ENCODE results near the gene COL23A1.
"Not testable (repeated sequence)": the region's sequence is repeated elsewhere in the genome, so short reads cannot be mapped to it uniquely, and the experiment has no call there.

The COL23A1 gene

DNA sequence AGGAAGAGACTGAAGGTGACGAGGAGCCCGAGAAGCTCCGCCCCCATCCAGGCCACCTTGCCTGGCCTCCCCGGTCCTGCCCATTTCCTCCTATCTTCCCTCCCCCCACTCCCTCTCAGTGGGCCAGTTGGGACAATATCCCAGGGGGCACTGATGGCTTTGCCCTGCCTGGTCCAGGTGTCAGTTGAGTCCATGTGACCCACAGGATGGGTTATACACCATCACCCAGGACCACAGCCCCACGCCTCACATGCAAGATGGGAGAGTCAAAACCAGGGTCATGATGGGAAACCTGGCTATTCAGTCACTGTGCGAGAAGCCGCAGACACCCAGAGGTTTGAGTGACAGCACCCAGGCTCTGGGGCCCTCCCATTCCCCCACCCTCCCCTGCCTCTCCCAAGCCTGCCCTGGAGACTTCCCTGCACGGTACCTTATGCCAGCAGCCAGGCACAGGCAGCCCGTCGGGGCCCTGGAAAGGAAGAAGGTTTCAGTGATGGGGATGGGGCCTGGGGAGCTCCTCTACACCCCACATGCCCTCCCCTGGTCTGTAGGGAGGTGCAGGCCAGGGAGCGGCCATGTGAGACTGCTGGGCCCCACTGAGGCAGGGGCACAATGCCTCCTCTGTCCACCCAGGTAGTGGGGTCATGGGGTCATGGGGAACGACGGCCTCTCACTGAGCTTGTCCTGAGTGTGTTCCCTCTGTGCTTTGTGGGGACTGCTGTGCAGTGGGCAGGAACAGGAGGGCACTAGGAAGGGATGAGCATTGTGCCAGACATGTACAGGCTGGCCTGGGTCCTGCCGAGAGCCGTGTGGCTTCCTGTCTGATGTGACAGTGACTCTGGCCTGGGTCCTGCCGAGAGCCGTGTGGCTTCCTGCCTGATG, 351.2 kb downstream of the COL23A1 start:
- no peak for DNase-seq (ENCODE audit: low read depth in 2 of 2)

DNA sequence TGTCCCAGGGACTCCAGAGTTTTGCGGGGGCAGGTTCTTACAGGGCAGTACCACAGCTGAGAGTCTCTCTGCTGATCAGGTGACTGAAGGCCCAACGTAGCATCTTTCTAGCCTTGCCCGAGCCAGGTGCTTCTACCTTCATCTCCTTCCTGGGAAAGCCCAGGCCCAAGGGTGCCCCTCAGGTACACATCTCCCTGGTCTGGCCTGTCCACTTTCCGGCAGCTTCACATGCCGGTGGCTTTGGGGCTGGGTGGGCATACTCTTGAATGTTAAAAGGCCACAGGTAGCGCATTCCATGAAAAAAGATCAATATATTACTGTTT, 351.9 kb downstream of the COL23A1 start:
- no peak for DNase-seq (ENCODE audit: low read depth in 2 of 2)

DNA sequence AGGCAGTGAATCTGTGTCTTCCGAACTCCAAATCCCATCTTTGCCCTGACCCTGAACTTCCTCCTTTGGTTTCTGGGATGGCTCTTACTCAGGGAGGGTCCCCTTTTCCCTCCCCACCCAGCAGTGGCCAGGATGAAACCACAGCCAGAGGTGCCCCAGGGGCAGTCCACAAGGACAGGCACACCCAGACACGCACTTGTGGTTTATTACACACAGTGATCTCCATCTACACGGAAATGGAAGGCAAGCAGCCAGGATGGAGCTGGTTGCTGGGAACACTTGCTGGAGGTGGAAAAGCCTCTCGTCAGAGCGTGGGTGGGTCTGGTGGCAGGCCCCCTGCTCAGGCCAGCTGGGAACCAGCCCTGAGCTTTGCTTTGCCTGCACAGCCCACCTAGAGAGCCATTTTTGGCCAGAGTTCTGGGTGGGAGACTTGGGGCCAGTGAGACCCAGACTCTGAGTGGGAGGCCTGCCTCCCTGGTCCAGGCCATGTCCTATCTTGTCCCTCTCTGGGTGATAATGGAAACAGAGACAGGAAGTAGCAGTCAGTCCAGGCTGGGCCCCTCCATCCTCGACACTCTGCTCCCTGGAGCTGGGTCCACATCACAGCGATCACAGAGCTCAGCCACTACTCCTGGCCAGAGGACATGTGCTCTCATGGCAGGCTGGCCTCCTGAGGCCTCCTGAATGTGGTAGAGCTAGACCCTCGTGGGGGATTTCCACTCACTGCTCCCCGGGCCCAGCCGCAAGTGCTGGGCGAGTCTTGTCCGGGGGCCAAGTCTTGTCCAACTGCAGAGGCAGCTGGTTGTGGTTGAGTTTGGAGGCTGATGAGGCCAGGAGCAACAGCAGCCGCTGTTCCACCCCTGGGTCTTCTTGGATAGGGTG, 352.5 kb downstream of the COL23A1 start:
- no peak for DNase-seq (ENCODE audit: low read depth in 2 of 2)

- no peak for DNase-seq (ENCODE audit: low read depth in 2 of 2)
Measured at GRCh38 chr5:178236679-178237078, 353.5 kb downstream of the COL23A1 start.

- DNase-seq (ENCODE audit: low read depth in 2 of 2) = no peak
Measured at GRCh38 chr5:178236126-178236525, 354.1 kb downstream of the COL23A1 start.

GRCh38 chr5:178235588-178235974, 354.6 kb downstream of the COL23A1 start:
- DNase-seq (ENCODE audit: low read depth in 2 of 2) = no peak

- peak; percentile 48 to 71 for DNase-seq (ENCODE audit: low read depth in 2 of 2)
Measured at GRCh38 chr5:178234750-178235587, 355.2 kb downstream of the COL23A1 start.

DNA sequence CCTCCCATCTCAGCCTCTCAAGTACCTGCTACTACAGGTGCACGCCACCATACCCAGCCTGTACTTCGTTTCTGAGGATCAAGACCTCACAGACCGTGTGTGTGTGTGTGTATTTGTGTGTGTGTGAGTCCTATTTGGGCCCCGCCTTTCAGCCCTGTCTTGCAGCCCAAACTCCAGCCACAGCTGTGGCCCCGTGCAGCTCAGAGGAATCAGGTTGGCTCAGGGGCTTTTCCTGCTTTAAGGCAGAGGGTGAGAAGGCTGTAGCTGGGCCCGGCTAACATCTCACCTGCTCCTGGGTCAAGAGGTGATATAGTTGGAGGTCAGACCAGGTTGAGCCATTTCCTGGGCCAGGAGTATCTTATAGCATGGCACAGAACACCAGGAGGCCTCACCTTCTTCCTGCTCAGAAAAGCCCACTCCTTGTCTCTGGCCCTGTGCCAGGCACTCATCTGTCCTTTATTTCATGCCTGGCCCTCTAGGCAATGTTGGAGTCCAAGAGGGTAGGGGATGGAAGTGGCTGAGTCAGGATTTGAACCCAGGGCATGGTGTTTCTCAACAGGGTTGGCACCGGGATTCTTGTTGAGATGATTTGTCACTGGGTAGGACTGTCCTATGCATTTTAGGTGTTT, 356.0 kb downstream of the COL23A1 start:
- DNase-seq (ENCODE audit: low read depth in 2 of 2) = no peak

- DNase-seq (ENCODE audit: low read depth in 2 of 2) = no peak
Measured at GRCh38 chr5:178232920-178233429, 357.2 kb downstream of the COL23A1 start.

DNA sequence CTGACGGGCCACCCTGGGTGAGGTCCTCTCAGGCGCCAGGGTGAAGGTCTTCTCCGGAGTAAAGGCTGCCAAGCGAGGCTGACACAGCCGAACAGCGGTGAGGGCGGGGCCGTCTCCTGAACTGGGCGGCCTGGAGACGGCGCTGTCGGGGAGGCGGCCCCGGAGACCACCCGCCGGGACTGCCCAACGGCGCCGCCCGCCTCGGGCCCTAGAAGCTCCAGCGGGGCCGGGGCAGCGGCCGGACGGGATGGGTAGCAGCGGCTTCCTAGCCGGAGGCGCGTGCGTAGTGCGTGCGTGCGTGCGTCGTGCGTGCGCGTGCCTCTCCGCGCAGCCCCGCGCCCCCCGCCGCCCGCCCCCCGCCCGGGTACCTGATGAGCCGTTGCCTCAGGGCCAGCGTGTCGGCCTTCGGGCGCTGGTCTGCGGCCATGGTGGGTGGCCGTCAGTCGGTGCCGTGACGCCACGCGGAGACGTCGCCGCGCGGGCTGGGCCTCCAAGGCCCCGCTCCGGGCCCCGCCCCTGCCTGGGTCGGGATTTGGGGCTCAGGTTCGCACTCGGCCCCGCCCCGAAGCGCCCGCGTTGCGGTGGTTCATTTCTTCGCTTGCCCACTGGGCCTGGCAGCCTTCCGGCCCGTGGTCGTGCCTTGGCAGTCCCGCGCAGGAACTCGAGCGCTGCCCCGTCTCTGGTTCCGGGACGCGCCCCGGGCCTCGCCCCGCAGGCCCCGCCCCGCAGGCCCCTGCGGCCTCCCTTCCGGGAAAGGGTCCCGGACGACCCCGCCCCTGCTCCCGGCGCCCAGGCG, 357.9 kb downstream of the COL23A1 start, which contains the start of gene PHYKPL:
Gene PHYKPL (minus strand): TSS at position 679 of the 796 bp plus-strand sequence. CDS start 252 bp downstream, at position 427.
- DNase-seq (ENCODE audit: low read depth in 2 of 2) = peak; percentile 37 to 63

GRCh38 chr5:178231539-178232123, 358.6 kb downstream of the COL23A1 start:
- no peak for DNase-seq (ENCODE audit: low read depth in 2 of 2)

GRCh38 chr5:178230879-178231538, 359.2 kb downstream of the COL23A1 start:
- DNase-seq (ENCODE audit: low read depth in 2 of 2) = no peak

- DNase-seq (ENCODE audit: low read depth in 2 of 2) = no peak
Measured at GRCh38 chr5:178229861-178230260, 360.3 kb downstream of the COL23A1 start.

- DNase-seq (ENCODE audit: low read depth in 2 of 2) = not testable (repeated sequence)
Measured at GRCh38 chr5:178229111-178229510, 361.1 kb downstream of the COL23A1 start.

DNA sequence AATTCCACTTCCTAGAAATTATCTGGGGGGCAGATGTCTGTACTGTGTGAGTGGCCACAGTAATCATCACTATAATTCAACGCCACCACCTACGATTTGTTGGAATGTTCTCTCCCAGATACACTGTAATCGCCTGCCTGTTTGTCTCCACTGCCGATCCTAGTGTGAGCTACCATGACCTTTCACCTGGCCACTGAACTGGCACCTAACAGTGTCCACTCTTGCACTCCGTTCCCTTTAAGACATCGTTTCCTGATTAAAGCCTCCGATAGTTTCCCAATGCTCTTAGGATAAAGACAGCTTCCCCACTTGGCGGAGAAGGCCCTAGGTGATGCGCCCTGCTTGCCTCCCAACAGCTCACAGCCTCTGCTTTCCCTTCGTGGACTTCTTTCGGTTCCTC, 361.6 kb downstream of the COL23A1 start:
- no peak for DNase-seq (ENCODE audit: low read depth in 2 of 2)

GRCh38 chr5:178227929-178228328, 362.3 kb downstream of the COL23A1 start:
- DNase-seq (ENCODE audit: low read depth in 2 of 2) = no peak

- DNase-seq (ENCODE audit: low read depth in 2 of 2) = no peak
Measured at GRCh38 chr5:178227138-178227659, 363.0 kb downstream of the COL23A1 start.

GRCh38 chr5:178225174-178225573, 365.0 kb downstream of the COL23A1 start:
- DNase-seq (ENCODE audit: low read depth in 2 of 2) = no peak

DNA sequence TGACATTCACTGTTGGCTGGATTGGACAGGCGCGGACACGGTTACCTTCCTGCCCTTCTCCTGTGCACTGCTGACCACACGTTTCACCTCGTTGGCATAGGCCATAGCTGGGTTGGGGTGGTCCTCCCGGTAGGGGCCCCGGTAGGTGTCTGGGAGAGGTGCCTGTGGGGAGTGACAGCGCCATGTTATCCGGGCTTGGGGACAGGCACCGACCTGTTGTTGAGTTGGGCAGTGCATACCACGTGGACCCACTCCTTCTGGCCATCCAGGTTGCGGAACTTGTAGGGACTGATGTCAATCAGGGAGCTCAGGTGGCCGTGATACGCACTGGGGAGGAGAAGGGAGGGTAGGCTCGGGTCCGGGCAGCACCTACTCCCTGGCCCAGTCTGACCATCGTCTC, 365.8 kb downstream of the COL23A1 start:
- DNase-seq (ENCODE audit: low read depth in 2 of 2) = no peak
